ENCODE data around the gene TSPOAP1. TPM values are rescaled to one million over a fixed set of nuclear protein-coding genes. Genes with fewer than 3 reads are reported as not detected.

TSPOAP1 gene
- total RNA-seq, 1 donor from 2014 or later, result 31.4 TPM

- intact Hi-C loops (cut with micrococcal nuclease), result loop anchor here (1.0 to 10.0 kb wide), 4 partner anchors 8 to 1501 kb away; partner anchors contain the start of genes RAD51C and TEX14
- Mint-ChIP-seq H3K36me3 (ENCODE audit: low read depth) (peaks cover 32% of the 10 kb centered on the region), H3K27me3 (ENCODE audit: insufficient read depth) (peaks cover 2% of the 10 kb centered on the region), H3K4me3 (peak overlapping the region; percentile 100), H3K9me3 (no peaks in the 10 kb centered on the region), H3K4me1 (ENCODE audit: low read depth) (peaks cover 50% of the 10 kb centered on the region), H3K27ac (peak overlapping the region; percentile 99)
- DNase-seq (ENCODE audit: low spot score), result peak; percentile 77
Measured at GRCh38 chr17:58335779-58336455, 7.3 kb upstream of the TSPOAP1 start.

GRCh38 chr17:58335061-58335731 lies 6.6 kb upstream of the TSPOAP1 start:
- Mint-ChIP-seq H3K4me1 (ENCODE audit: low read depth) (peaks cover 49% of the 10 kb centered on the region), H3K36me3 (ENCODE audit: low read depth) (peaks cover 33% of the 10 kb centered on the region), H3K27ac (peak overlapping the region; percentile 99), H3K9me3 (no peaks in the 10 kb centered on the region), H3K4me3 (peak overlapping the region; percentile 100), H3K27me3 (ENCODE audit: insufficient read depth) (peaks cover 2% of the 10 kb centered on the region)
- intact Hi-C loops (cut with micrococcal nuclease), result loop anchor here (5.0 to 10.0 kb wide), 3 partner anchors 360 to 1502 kb away; partner anchors contain the start of genes RAD51C and TEX14
- DNase-seq (ENCODE audit: low spot score), result no peak

GRCh38 chr17:58334661-58335060 lies 6.1 kb upstream of the TSPOAP1 start:
- no peak for DNase-seq (ENCODE audit: low spot score)
- peak overlapping the region; percentile 100 for H3K4me3 Mint-ChIP-seq
- H3K27ac Mint-ChIP-seq, result peak overlapping the region; percentile 99
- no peaks in the 10 kb centered on the region for H3K9me3 Mint-ChIP-seq
- H3K4me1 Mint-ChIP-seq (ENCODE audit: low read depth), result peaks cover 51% of the 10 kb centered on the region
- H3K27me3 Mint-ChIP-seq (ENCODE audit: insufficient read depth), result peaks cover 2% of the 10 kb centered on the region
- peaks cover 33% of the 10 kb centered on the region for H3K36me3 Mint-ChIP-seq (ENCODE audit: low read depth)
- intact Hi-C loops (cut with micrococcal nuclease), result loop anchor here (5.0 to 10.0 kb wide), 4 partner anchors 298 to 1503 kb away; partner anchors contain the start of genes RAD51C and TEX14

- Mint-ChIP-seq H3K9me3 (no peaks in the 10 kb centered on the region), H3K4me3 (peak overlapping the region; percentile 100), H3K27me3 (ENCODE audit: insufficient read depth) (peaks cover 2% of the 10 kb centered on the region), H3K36me3 (ENCODE audit: low read depth) (peaks cover 31% of the 10 kb centered on the region), H3K27ac (peak overlapping the region; percentile 99), H3K4me1 (ENCODE audit: low read depth) (peaks cover 55% of the 10 kb centered on the region)
- no peak for DNase-seq (ENCODE audit: low spot score)
- intact Hi-C loops (cut with micrococcal nuclease), result loop anchor here (5.0 to 10.0 kb wide), 3 partner anchors 298 to 671 kb away; partner anchors contain the start of genes RAD51C and TEX14
Measured at GRCh38 chr17:58334256-58334655, 5.7 kb upstream of the TSPOAP1 start.

- Mint-ChIP-seq H3K27me3 (ENCODE audit: insufficient read depth) (peaks cover 2% of the 10 kb centered on the region), H3K9me3 (no peaks in the 10 kb centered on the region), H3K36me3 (ENCODE audit: low read depth) (peaks cover 33% of the 10 kb centered on the region), H3K27ac (peak overlapping the region; percentile 99), H3K4me3 (peak overlapping the region; percentile 100), H3K4me1 (ENCODE audit: low read depth) (peaks cover 59% of the 10 kb centered on the region)
- no peak for DNase-seq (ENCODE audit: low spot score)
- intact Hi-C loops (cut with micrococcal nuclease), result loop anchor here (5.0 to 10.0 kb wide), 3 partner anchors 299 to 671 kb away; partner anchors contain the start of genes RAD51C and TEX14
Measured at GRCh38 chr17:58333736-58334207, 5.2 kb upstream of the TSPOAP1 start.

- Mint-ChIP-seq H3K4me1 (ENCODE audit: low read depth) (peaks cover 58% of the 10 kb centered on the region), H3K27me3 (ENCODE audit: insufficient read depth) (peaks cover 2% of the 10 kb centered on the region), H3K27ac (peak overlapping the region; percentile 99), H3K4me3 (peak overlapping the region; percentile 100), H3K36me3 (ENCODE audit: low read depth) (peaks cover 35% of the 10 kb centered on the region), H3K9me3 (no peaks in the 10 kb centered on the region)
- peak; percentile 58 for DNase-seq (ENCODE audit: low spot score)
- intact Hi-C loops (cut with micrococcal nuclease), result loop anchor here (1.0 to 10.0 kb wide), 4 partner anchors 84 to 672 kb away; partner anchors contain the start of genes RAD51C, RNF43 and TEX14
Measured at GRCh38 chr17:58332778-58333735, 4.5 kb upstream of the TSPOAP1 start.

GRCh38 chr17:58331815-58332777 lies 3.5 kb upstream of the TSPOAP1 start:
- peaks cover 35% of the 10 kb centered on the region for H3K36me3 Mint-ChIP-seq (ENCODE audit: low read depth)
- peaks cover 58% of the 10 kb centered on the region for H3K4me1 Mint-ChIP-seq (ENCODE audit: low read depth)
- peak overlapping the region; percentile 100 for H3K4me3 Mint-ChIP-seq
- H3K27me3 Mint-ChIP-seq (ENCODE audit: insufficient read depth), result peaks cover 2% of the 10 kb centered on the region
- H3K9me3 Mint-ChIP-seq, result no peaks in the 10 kb centered on the region
- intact Hi-C loops (cut with micrococcal nuclease), result loop anchor here (1.0 to 10.0 kb wide), 4 partner anchors 85 to 673 kb away; partner anchors contain the start of genes RAD51C, RNF43 and TEX14
- peak; percentile 91 for DNase-seq (ENCODE audit: low spot score)
- H3K27ac Mint-ChIP-seq, result peak overlapping the region; percentile 99

- Mint-ChIP-seq H3K36me3 (ENCODE audit: low read depth) (peaks cover 36% of the 10 kb centered on the region), H3K4me1 (ENCODE audit: low read depth) (peaks cover 55% of the 10 kb centered on the region), H3K27me3 (ENCODE audit: insufficient read depth) (peaks cover 2% of the 10 kb centered on the region), H3K27ac (peak overlapping the region; percentile 99), H3K4me3 (peak overlapping the region; percentile 100), H3K9me3 (no peaks in the 10 kb centered on the region)
- intact Hi-C loops (cut with micrococcal nuclease), result loop anchor here (5.0 to 10.0 kb wide), 3 partner anchors 301 to 674 kb away; partner anchors contain the start of genes RAD51C and TEX14
- DNase-seq (ENCODE audit: low spot score), result peak; percentile 56
Measured at GRCh38 chr17:58330997-58331814, 2.6 kb upstream of the TSPOAP1 start.

- H3K27ac Mint-ChIP-seq, result peak overlapping the region; percentile 99
- H3K27me3 Mint-ChIP-seq (ENCODE audit: insufficient read depth), result peaks cover 2% of the 10 kb centered on the region
Measured at GRCh38 chr17:58330538-58330996, 2.0 kb upstream of the TSPOAP1 start.

GRCh38 chr17:58329810-58330537 lies 1.4 kb upstream of the TSPOAP1 start:
- no peaks in the 10 kb centered on the region for H3K9me3 Mint-ChIP-seq
- H3K27ac Mint-ChIP-seq, result peak overlapping the region; percentile 99
- intact Hi-C loops (cut with micrococcal nuclease), result loop anchor here (1.0 to 10.0 kb wide), 11 partner anchors 8 to 675 kb away; partner anchors contain the start of genes DYNLL2, MKS1, RAD51C and SUPT4H1
- H3K36me3 Mint-ChIP-seq (ENCODE audit: low read depth), result peaks cover 40% of the 10 kb centered on the region
- peak overlapping the region; percentile 100 for H3K4me3 Mint-ChIP-seq
- peak; percentile 51 for DNase-seq (ENCODE audit: low spot score)
- peaks cover 50% of the 10 kb centered on the region for H3K4me1 Mint-ChIP-seq (ENCODE audit: low read depth)
- H3K27me3 Mint-ChIP-seq (ENCODE audit: insufficient read depth), result peaks cover 2% of the 10 kb centered on the region

More at GRCh38 chr17:58330538-58330996, 2.0 kb upstream of the TSPOAP1 start:
- Mint-ChIP-seq H3K4me3 (peak overlapping the region; percentile 100), H3K36me3 (ENCODE audit: low read depth) (peaks cover 40% of the 10 kb centered on the region), H3K9me3 (no peaks in the 10 kb centered on the region), H3K4me1 (ENCODE audit: low read depth) (peaks cover 51% of the 10 kb centered on the region)
- intact Hi-C loops (cut with micrococcal nuclease), result loop anchor here (5.0 to 10.0 kb wide), 3 partner anchors 302 to 674 kb away; partner anchors contain the start of genes RAD51C and TEX14
- no peak for DNase-seq (ENCODE audit: low spot score)
